Bronchial epithelial cell (primary cell): Measurements from ENCODE around the gene KDM1B. TPM values are rescaled to one million over a fixed set of nuclear protein-coding genes. Genes with fewer than 3 reads are reported as not detected.

Source experiments
- DNase-seq: peaks from one replicate; pipeline ENCODE4 v3.0.0-alpha.2; 2010; ENCODE audit warnings: low read depth
- FAIRE-seq: peaks from 2 replicates; lab custom pipeline; 2011; peaks lifted over from hg19 to GRCh38; lab: Jason Lieb, UNC
- H3K27me3 ChIP-seq: 2 replicates; pipeline ENCODE4 v1.5.1; 2011; ENCODE audit warnings: low read length; ENCODE audit not compliant: control insufficient read depth, insufficient read depth
- H3K36me3 ChIP-seq: 2 replicates; pipeline ENCODE4 v1.5.1; 2011; ENCODE audit warnings: low read length; ENCODE audit not compliant: control insufficient read depth, insufficient read depth
- H3K4me3 ChIP-seq: 2 replicates; pipeline ENCODE4 v1.5.1; 2011; ENCODE audit warnings: mild to moderate bottlenecking, low read depth, low read length, control low read depth
- total RNA-seq: library from RNA; depleted of rRNA; stranded (reverse); fragments of >200 nt; gene quantifications from 2 replicates; pipeline ENCODE4 v1.2.1, GENCODE V29; 2014
- TF ChIP-seq, protein P1 (sequence below): IDR thresholded peaks from 2 replicates; pipeline ENCODE4 v1.5.1; 2011; ENCODE audit warnings: mild to moderate bottlenecking, moderate library complexity, low read length, control low read depth, inconsistent platforms; ENCODE audit not compliant: insufficient read depth, severe bottlenecking

Gene KDM1B
- total RNA-seq, 1 donor from 2014 or later, result 21.1 TPM

DNA sequence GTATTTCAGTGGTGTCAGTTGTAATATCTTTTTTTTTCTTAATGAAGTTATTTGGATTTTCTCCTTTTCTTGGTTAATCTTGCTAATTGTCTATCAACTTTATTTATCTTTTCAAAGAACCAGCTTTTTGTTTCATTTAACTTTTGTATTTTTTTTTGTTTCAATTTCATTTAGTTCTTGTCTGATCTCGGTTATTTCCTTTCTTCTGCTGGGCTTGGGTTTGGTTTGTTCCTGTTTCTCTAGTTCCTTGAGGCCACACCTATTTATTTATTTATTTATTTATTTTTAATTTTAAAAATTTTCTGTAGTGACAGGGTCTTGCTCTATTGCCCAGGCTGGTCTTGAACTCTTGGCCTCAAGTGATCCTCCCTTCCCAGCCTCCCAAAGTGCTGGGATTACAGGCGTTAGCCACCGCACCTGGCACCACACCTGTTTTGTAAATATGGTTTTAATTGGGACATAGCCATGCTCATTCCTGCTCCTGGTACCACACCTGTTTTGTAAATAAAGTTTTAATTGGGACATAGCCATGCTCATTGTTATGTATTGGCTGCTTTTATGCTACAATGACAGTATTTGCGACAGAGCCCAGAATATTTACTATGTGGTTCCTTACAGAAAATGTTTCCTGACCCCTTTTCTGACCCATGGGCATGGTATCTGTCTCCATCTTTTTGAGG is 22.2 kb downstream of the KDM1B start:
- no peak overlapping the region for H3K4me3 ChIP-seq
- H3K36me3 ChIP-seq, result peaks cover 2% of the 10 kb centered on the region
- no peaks in the 10 kb centered on the region for H3K27me3 ChIP-seq
- DNase-seq (no peak), FAIRE-seq (no peak)
- TF ChIP-seq, protein P1, sequence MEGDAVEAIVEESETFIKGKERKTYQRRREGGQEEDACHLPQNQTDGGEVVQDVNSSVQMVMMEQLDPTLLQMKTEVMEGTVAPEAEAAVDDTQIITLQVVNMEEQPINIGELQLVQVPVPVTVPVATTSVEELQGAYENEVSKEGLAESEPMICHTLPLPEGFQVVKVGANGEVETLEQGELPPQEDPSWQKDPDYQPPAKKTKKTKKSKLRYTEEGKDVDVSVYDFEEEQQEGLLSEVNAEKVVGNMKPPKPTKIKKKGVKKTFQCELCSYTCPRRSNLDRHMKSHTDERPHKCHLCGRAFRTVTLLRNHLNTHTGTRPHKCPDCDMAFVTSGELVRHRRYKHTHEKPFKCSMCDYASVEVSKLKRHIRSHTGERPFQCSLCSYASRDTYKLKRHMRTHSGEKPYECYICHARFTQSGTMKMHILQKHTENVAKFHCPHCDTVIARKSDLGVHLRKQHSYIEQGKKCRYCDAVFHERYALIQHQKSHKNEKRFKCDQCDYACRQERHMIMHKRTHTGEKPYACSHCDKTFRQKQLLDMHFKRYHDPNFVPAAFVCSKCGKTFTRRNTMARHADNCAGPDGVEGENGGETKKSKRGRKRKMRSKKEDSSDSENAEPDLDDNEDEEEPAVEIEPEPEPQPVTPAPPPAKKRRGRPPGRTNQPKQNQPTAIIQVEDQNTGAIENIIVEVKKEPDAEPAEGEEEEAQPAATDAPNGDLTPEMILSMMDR, result no peak

- FAIRE-seq (no peak), DNase-seq (no peak)
- Histone ChIP-seq H3K4me3 (no peak overlapping the region), H3K27me3 (no peaks in the 10 kb centered on the region), H3K36me3 (peaks cover 2% of the 10 kb centered on the region)
- TF ChIP-seq, protein P1, result no peak
Measured at GRCh38 chr6:18178960-18179615, 23.9 kb downstream of the KDM1B start.

DNA sequence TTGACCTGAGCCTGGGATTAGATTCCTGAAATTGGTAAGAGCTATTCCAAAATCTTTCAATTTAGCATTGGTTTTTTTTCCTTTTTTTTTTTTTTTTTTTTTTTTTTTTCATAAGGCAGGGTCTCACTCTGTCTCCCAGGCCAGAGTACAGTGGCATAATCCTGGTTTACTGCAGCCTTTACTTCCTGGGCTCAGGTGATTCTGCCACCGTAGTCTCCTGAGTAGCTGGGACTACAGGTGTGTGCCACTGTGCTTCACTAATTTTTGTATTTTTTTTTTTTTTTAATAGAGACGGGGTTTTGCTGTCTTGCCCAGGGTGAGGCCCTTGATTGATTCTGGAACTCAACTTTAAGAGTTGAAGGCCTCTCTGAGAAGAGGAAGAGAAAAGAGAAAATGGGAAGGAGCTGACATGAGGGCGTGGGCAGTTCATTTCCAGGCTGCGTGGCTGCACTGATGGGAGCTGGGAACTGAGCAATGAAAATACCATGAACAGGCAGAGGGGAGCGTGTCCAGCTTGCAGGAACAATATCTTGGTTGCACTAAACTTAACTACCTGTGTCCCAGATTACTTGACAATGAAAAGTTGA is 24.6 kb downstream of the KDM1B start:
- FAIRE-seq (no peak), DNase-seq (no peak)
- no peak overlapping the region for H3K4me3 ChIP-seq
- no peaks in the 10 kb centered on the region for H3K27me3 ChIP-seq
- H3K36me3 ChIP-seq, result peaks cover 2% of the 10 kb centered on the region
- TF ChIP-seq, protein P1, result no peak

DNA sequence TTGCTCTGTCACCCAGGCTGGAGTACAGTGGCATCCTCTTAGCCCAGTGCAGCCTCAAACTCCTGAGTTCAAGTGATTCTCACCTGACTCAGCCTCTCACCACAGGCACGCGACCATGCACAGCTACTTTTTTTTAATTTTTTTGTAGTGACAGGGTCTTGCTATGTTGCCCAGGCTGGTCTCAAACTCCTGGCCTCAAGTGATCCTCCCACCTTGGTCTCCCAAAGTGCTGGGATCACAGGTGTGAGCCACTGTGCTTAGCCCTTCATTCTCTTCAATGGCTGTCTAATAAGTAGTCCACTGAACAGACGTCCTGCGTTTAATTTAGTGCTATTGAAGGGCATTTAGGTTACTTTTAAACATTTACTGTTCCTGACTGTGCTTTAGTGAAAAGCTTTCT is 27.3 kb downstream of the KDM1B start:
- FAIRE-seq, result no peak
- Histone ChIP-seq H3K27me3 (no peaks in the 10 kb centered on the region), H3K4me3 (no peak overlapping the region), H3K36me3 (peaks cover 3% of the 10 kb centered on the region)
- TF ChIP-seq, protein P1, result no peak
- DNase-seq, result no peak

DNA sequence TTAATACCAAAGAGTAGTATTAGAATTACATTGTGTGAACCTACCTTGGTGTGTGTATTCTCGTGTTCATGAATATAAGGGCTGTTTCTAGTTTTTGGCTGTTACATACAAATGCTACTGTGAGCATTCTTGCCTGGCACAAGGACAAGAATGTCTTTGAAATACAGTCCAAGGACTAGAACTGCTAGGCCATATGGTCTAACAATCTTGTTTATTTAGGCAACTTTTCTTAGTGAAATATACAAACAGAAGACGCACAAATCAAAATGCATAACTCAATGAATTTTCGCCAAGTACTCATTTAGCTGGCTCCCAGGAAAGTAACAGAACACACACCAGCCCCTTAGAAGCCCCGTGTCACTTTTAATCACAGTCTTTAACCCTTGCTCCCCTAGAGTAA is 28.5 kb downstream of the KDM1B start:
- FAIRE-seq (no peak), DNase-seq (no peak)
- peaks cover 3% of the 10 kb centered on the region for H3K36me3 ChIP-seq
- no peak overlapping the region for H3K4me3 ChIP-seq
- H3K27me3 ChIP-seq, result no peaks in the 10 kb centered on the region
- TF ChIP-seq, protein P1, result no peak
